ENCODE measurements around the gene FLII. TPM values are rescaled to one million over a fixed set of nuclear protein-coding genes. Genes with fewer than 3 reads are reported as not detected.

Gene FLII
- total RNA-seq, 4 donors from 2014 or later: 190 to 344 (median 232) TPM

GRCh38 chr17:18226284-18226945 is 32.1 kb downstream of the FLII start:
- Histone ChIP-seq H3K27me3 (no peaks in the 10 kb centered on the region), H3K36me3 (no peaks in the 10 kb centered on the region), H3K27ac (peak overlapping the region in 3 of 4 donors; percentile 67 to 84 (median 78)), H3K9me3 (no peaks in the 10 kb centered on the region), H3K4me3 (peak overlapping the region; percentile 58 to 82 (median 68)), H3K4me1 (peaks cover 19 to 45% (median 19%) of the 10 kb centered on the region in 3 donors)
- 0 to 20% methylated on average over 3 to 12 of the region's 16 CpGs for WGBS, 2 donors
- intact Hi-C loops (cut with DNase I): no loop called here
- no peak for TF ChIP-seq POLR2A (IDR thresholded peaks at IDR 0.05)
- TF ChIP-seq CTCF (IDR thresholded peaks at IDR 0.05): no peak
- DNase-seq: no peak

- Histone ChIP-seq H3K9me3 (no peaks in the 10 kb centered on the region), H3K27ac (peak overlapping the region; percentile 67 to 84 (median 81)), H3K4me3 (peak overlapping the region; percentile 58 to 82 (median 68)), H3K36me3 (no peaks in the 10 kb centered on the region), H3K27me3 (no peaks in the 10 kb centered on the region), H3K4me1 (peaks cover 19 to 50% (median 19%) of the 10 kb centered on the region in 3 donors)
- DNase-seq: no peak
- TF ChIP-seq POLR2A (IDR thresholded peaks at IDR 0.05) (no peak), CTCF (IDR thresholded peaks at IDR 0.05) (no peak)
- 0 to 1% methylated on average over 6 to 7 of the region's 57 CpGs for WGBS, 2 donors
- intact Hi-C loops (cut with DNase I): no loop called here
Measured at GRCh38 chr17:18225642-18226283, 32.8 kb downstream of the FLII start.

GRCh38 chr17:18225121-18225641 is 33.4 kb downstream of the FLII start, which contains the start of gene LLGL1:
Gene LLGL1, plus strand, starts transcription at chr17:18225635. Its CDS starts 48 bp downstream, at chr17:18225683.
- peak; percentile 88 for DNase-seq
- Histone ChIP-seq H3K36me3 (no peaks in the 10 kb centered on the region), H3K27me3 (no peaks in the 10 kb centered on the region), H3K4me1 (peaks cover 19 to 50% (median 19%) of the 10 kb centered on the region in 3 donors), H3K27ac (peak within 1 kb of the TSS; percentile 78 to 86 (median 82)), H3K9me3 (no peaks in the 10 kb centered on the region), H3K4me3 (peak within 1 kb of the TSS; percentile 58 to 82 (median 68))
- TF ChIP-seq POLR2A (IDR thresholded peaks at IDR 0.05): no peak
- TF ChIP-seq CTCF (IDR thresholded peaks at IDR 0.05): no peak
- 3% methylated on average over 5 of the region's 60 CpGs; no CpG with 5 or more reads in 1 of the 2 donors for WGBS, 2 donors
- intact Hi-C loops (cut with DNase I): no loop called here

- H3K27ac ChIP-seq: peak overlapping the region; percentile 35 to 86 (median 82)
- DNase-seq: no peak
- intact Hi-C loops (cut with DNase I): no loop called here
- peaks cover 19 to 50% (median 19%) of the 10 kb centered on the region in 3 donors for H3K4me1 ChIP-seq
- WGBS, 2 donors: 24 to 44% methylated on average over 8 to 12 of the region's 23 CpGs
- H3K27me3 ChIP-seq: no peaks in the 10 kb centered on the region
- TF ChIP-seq POLR2A (IDR thresholded peaks at IDR 0.05): no peak
- TF ChIP-seq CTCF (IDR thresholded peaks at IDR 0.05): no peak
- H3K4me3 ChIP-seq: peak overlapping the region in 3 of 4 donors; percentile 41 to 82 (median 75)
- H3K36me3 ChIP-seq: no peaks in the 10 kb centered on the region
- no peaks in the 10 kb centered on the region for H3K9me3 ChIP-seq
Measured at GRCh38 chr17:18224387-18225120, 34.0 kb downstream of the FLII start.
